ENCODE measurements around the gene IGSF8. TPM values are rescaled to one million over a fixed set of nuclear protein-coding genes. Genes with fewer than 3 reads are reported as not detected.

The IGSF8 gene
- total RNA-seq, 1 experiment from 2014 or later = 7.9 TPM

Other genes with a start within 250 kb of the IGSF8 start
- gene VSIG8, start 236.0 kb downstream of the IGSF8 start, total RNA-seq (2014; rRNA removed; shearing (Covaris generic)) = 0.20 TPM in 1 of 2 replicates, not detected in the other
- 2.2 and 2.9 TPM in 2 replicates for gene CFAP45, start 198.5 kb downstream of the IGSF8 start, total RNA-seq (2014; rRNA removed; shearing (Covaris generic))
- gene TAGLN2, start 173.1 kb downstream of the IGSF8 start, total RNA-seq (2014; rRNA removed; shearing (Covaris generic)) = 811 and 1,008 TPM in 2 replicates
- gene IGSF9, start 153.0 kb downstream of the IGSF8 start, total RNA-seq (2014; rRNA removed; shearing (Covaris generic)) = not detected in 2 replicates
- 0.60 and 0.88 TPM in 2 replicates for gene SLAMF9, start 144.4 kb downstream of the IGSF8 start, total RNA-seq (2014; rRNA removed; shearing (Covaris generic))
- 4.7 and 4.9 TPM in 2 replicates for gene PIGM, start 66.6 kb downstream of the IGSF8 start, total RNA-seq (2014; rRNA removed; shearing (Covaris generic))
- gene KCNJ10, start 28.5 kb downstream of the IGSF8 start, total RNA-seq (2014; rRNA removed; shearing (Covaris generic)) = 0.10 and 0.12 TPM in 2 replicates
- gene KCNJ9, start 17.1 kb downstream of the IGSF8 start, total RNA-seq (2014; rRNA removed; shearing (Covaris generic)) = not detected in 2 replicates
- not detected in 2 replicates for gene ATP1A2, start 17.1 kb upstream of the IGSF8 start, total RNA-seq (2014; rRNA removed; shearing (Covaris generic))
- gene ATP1A4, start 53.0 kb upstream of the IGSF8 start, total RNA-seq (2014; rRNA removed; shearing (Covaris generic)) = not detected in 2 replicates
- not detected in 2 replicates for gene CASQ1, start 92.0 kb upstream of the IGSF8 start, total RNA-seq (2014; rRNA removed; shearing (Covaris generic))
- gene PEA15, start 106.8 kb upstream of the IGSF8 start, total RNA-seq (2014; rRNA removed; shearing (Covaris generic)) = 107 and 111 TPM in 2 replicates
- 28.4 and 31.4 TPM in 2 replicates for gene DCAF8, start 163.9 kb upstream of the IGSF8 start, total RNA-seq (2014; rRNA removed; shearing (Covaris generic))
- gene PEX19, start 186.5 kb upstream of the IGSF8 start, total RNA-seq (2014; rRNA removed; shearing (Covaris generic)) = 29.2 and 35.6 TPM in 2 replicates
- gene COPA, start 244.6 kb upstream of the IGSF8 start, total RNA-seq (2014; rRNA removed; shearing (Covaris generic)) = 127 and 140 TPM in 2 replicates
- gene NCSTN, start 244.8 kb upstream of the IGSF8 start, total RNA-seq (2014; rRNA removed; shearing (Covaris generic)) = 65.6 and 88.6 TPM in 2 replicates

All from RPMI7951 (cell line).